Adipose tissue (tissue), 3 donors: ENCODE data around the gene PSMC3. TPM values are rescaled to one million over a fixed set of nuclear protein-coding genes. Genes with fewer than 3 reads are reported as not detected.

Experiments
- H3K27ac ChIP-seq: one replicate; pipeline ENCODE4 v1.5.1; 2013; ENCODE audit warnings: low read depth, low read length
- WGBS, 3 donors: extraction: QIAGEN DNeasy Blood & Tissue Kit; methylation state at CpG; one replicate each; pipeline ENCODE4 v1.1.7; 2013; 5-methylcytosine and 5-hydroxymethylcytosine counted together
- polyA plus RNA-seq, 3 donors: library from polyadenylated mRNA; stranded (reverse); fragments of 200-250 nt; gene quantifications; one replicate each; pipeline ENCODE4 v1.2.3, GENCODE V29; 2013
- donor health status: healthy with polysubstance abuse.
- donor health status: Bipolar disorder and iron deficiency.
- donor health status: healthy.

The PSMC3 gene
- polyA plus RNA-seq, 3 donors, result 76.2 to 157 (median 134) TPM

DNA sequence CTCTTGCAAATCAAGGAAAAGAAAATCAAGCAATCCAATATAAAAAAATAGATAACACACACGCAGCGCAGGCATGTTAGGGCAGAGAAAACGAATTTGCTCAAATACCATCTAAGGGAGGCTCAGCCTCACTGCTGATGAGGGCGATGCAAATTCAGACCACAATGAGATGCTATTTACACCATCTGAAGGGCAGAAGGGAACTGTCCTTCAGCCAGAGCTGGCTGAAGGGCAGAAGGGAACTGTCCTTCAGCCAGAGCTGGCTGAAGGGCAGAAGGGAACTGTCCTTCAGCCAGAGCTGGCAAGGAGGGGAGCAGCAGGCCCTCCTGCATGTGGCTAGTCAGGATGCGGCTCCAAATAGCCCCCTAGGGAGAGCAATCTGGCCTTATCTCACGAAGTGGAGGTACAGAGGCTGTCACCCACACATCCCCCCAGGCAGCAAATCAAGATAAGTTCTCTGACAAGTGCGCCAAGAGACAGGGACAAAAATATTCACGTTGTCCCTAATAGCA, 25.4 kb downstream of the PSMC3 start:
- 22 to 31% (median 23%) methylated on average over 8 of the region's 8 CpGs for WGBS, 3 donors
- no peak overlapping the region for H3K27ac ChIP-seq

DNA sequence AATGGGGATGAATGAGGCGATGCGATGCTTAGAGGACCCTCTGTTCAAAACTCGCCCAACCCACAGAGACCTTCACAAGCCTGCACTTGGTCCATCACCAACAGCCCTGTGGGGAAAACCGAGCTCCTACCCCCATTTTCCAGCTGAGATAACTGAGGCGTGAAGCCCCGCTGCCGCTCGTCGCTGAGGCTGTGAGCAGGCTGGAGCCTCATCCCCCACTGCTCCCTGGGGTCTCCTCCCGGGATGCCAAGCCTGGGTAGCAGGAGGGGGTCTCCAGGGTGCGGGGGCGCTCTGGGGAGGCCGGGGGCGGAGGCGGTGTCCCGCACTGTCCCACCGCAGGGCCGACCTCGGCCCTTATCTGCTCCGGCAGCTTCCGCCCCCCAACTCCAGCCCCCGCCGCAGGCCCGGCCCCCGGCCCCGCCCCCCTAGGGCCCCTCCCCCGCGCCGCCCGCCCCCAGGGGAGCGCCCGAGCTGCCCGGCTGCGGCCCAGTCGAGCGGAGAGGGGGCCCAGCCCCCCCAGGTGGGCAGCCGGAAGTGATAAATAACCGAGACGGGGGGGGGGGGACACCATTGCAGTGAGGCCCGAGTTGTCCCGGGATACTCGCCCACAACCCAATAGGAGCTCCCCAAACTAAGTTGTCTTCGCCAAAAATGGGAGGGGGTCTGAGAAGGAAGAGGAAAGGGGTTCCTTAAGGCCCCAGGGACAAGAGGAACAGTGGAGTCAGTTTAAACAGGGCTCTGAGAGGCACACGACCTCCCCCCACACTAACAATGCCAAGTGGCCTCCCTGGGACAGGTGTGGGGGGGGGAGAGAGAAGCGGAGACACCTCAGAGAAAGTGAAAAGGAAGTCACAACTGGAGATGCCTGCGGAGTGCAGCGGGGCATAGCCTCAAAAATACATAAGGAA, 26.1 kb downstream of the PSMC3 start:
- H3K27ac ChIP-seq, result no peak overlapping the region
- 6 to 8% (median 6%) methylated on average over 25 to 47 of the region's 47 CpGs for WGBS, 3 donors

DNA sequence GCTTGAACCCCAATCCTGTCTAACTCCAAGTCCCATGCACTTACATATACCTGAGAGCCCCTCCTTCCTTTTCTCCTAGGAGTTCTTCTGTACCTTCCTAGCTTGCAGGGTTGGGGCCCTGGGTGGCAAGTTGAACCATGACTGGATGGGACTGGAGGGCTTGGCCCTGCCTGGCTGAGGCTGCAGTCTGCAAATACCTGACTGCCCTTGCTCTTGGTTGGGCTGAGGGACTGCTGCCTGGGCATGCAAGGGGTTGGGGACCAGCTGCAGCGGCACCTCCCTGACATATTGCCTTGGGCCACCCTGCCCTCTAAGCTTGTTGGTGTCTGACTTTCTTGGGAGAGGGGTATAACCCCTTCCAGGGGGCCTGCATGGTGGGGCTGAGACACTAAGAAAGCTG, 27.7 kb downstream of the PSMC3 start:
- H3K27ac ChIP-seq, result no peak overlapping the region
- 90 to 100% (median 94%) methylated on average over 1 of the region's 1 CpG for WGBS, 3 donors

DNA sequence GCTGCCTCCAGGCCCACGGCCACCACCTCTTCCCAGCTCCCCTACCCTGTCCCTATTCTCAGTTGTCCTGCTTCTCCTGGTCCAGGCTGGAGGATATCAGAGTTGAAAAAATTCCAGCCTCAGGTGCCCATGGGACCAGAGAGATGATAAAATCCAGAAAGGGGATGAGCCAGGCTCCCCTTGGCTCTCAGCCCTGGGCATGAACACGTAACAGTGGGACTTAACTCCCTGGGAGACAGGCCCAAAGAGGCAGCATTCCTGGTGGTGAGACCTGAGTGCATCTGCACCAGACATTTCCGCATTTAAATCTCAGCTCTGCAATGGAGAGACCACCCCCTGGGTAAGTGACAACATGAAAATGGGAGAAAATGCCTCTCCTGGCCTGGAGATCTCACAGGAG, 28.2 kb downstream of the PSMC3 start:
- H3K27ac ChIP-seq, result no peak overlapping the region
- 82 to 94% (median 83%) methylated on average over 3 of the region's 3 CpGs for WGBS, 3 donors

DNA sequence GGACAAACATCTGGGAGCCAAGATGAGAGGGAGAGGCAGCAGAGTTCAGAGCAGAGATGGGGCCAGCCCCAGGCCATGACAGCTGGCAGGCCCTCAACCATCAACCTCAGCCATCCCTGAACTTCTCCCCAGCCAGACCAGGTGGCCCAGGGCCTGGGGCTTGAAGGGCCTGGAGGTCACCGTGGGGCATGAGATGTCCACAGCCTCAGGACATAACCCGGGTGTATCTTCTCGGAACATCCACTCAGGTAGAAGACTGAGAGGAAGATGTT, 30.3 kb downstream of the PSMC3 start:
- WGBS, 3 donors, result 80 to 93% (median 85%) methylated on average over 3 of the region's 3 CpGs
- no peak overlapping the region for H3K27ac ChIP-seq

DNA sequence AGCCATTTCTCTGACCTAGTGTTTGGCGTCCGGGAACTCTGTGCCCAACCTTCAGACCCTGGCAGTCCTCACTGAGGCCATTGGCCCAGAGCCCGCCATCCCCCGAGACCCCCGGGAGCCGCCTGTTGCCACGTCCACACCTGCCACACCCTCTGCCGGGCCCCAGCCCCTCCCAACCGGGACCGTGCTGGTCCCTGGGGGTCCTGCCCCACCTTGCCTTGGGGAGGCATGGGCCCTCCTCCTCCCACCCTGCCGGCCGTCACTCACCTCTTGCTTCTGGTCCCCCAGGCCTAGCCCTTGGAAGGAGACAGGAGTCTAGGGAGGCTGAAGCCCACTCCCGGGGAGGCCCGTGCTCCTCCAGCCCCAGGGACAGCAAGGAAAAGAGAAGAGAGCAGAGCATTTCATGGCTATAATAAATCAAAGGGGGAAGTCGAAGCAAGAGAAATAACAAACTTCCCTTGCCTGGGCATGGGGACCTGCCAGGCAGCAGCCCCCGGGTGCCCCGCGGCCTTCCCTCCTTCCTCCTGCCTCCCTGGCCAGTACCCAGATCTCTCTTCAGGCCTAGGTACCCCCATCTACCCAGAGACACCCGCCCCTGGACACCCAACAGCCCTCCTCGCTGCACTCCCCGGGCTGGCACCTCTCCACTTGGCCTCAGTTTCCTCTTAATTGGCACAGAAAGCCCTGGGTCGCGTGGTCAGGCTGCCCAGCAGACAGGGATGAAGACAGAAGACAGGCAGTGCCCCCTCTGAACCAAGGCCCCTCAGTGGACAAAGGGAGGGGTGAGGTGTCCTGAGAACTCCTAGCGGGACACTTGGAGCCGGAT, 30.8 kb downstream of the PSMC3 start:
- peak overlapping the region; percentile 83 for H3K27ac ChIP-seq
- 52 to 88% (median 55%) methylated on average over 21 to 25 of the region's 25 CpGs for WGBS, 3 donors

DNA sequence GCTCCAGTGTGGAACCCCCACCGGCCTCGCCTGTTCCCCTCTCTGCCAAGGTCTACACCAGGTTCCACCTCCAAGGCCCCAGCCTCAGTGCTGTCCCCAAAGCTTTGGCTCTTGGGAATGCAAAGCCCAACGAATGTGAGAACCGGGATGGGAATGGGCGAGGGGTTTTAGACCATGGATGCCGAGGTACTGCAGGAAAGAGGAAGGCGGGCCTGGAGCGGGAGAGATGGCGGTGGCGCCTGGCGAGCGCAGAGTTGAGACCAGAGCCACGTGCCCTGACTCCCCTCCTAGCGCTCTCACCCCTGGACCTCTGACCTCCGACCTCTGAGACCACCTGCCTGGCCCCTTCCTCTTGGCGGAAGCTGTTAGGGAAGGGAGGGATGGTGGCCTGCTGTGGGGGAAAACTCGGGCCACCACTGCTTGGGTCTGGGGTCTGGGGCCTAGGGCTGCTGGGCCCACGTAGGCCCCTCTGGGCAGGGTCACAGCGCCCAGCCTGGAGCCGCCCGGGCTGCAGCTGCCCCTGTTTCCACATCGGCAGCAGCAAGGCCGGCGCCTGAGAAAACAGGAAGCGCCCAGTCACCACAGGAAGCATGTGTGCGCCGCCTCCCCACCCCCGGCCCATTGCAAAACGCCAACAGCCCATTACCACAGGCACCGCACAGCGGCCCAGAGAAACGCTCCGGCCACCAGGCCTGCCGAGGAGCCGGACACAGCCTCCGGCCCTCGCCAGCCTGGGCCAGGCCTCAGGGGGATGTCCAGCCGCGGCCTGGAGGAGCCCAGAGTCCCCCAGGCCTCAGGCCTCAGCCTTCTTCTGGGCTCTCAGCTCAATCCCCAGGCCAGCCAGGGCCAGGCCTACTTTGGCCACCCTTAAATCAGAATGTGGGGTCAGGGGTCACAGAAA, 31.7 kb downstream of the PSMC3 start:
- 40 to 77% (median 40%) methylated on average over 39 of the region's 39 CpGs for WGBS, 3 donors
- H3K27ac ChIP-seq, result peak overlapping the region; percentile 99

DNA sequence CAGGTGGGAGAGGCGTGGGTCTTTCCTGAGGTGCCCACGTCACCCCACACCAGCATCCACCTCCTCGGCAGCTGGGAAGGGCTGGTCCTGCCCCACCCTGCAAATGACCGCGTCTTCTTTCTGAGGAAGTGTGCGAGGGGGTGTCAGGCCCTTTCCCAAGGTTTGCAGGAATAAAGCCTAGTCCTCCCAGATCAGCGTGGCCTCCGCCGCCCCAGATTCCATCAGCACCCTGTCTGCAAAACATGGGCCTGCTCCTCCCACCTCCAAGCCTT, 32.3 kb downstream of the PSMC3 start:
- H3K27ac ChIP-seq, result peak overlapping the region; percentile 99
- WGBS, 3 donors, result 51 to 83% (median 67%) methylated on average over 9 of the region's 9 CpGs

DNA sequence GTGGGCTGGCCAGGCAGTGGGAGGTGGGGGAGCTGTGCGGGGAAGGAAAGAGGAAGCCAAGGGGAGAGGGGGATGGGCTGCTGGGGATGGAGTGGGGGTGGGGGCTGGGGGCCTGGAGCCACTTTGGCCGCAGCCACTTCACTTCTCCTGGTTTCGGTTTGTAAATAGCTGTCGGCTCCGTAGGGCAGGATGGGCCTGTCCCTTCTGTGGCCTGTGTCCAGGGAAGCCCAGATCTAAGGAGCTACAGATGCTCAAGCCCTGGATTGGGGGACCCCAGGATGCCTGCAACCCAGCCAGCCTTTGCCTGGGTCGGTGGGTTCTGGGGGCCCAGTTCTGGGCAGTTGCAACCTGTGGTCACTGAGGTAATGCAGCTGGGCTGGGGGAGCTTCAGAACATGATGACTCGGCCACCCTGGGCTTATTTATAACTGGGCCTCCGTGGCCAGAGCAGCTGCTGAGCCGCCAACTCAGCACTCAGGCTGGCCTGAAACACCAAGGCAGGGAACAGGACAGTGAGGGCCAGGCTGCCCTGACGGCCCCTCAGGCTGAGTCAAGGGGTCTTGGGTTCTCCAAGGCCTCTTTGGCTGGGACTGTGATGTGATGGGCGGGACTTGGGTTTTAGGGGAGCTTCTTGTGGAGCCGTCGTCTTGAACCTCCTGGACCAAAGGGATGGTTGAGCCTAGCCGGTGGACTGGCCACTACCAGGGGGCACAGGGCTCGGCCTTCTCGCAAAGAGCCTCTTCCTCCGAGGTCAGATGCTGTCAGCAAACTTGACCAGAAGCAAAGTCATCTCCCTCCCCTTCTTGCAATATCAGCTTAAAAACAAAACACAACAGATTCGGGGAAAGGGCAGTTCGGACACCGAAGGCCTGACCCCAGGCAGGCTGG, 32.8 kb downstream of the PSMC3 start:
- 47 to 74% (median 58%) methylated on average over 19 to 20 of the region's 20 CpGs for WGBS, 3 donors

DNA sequence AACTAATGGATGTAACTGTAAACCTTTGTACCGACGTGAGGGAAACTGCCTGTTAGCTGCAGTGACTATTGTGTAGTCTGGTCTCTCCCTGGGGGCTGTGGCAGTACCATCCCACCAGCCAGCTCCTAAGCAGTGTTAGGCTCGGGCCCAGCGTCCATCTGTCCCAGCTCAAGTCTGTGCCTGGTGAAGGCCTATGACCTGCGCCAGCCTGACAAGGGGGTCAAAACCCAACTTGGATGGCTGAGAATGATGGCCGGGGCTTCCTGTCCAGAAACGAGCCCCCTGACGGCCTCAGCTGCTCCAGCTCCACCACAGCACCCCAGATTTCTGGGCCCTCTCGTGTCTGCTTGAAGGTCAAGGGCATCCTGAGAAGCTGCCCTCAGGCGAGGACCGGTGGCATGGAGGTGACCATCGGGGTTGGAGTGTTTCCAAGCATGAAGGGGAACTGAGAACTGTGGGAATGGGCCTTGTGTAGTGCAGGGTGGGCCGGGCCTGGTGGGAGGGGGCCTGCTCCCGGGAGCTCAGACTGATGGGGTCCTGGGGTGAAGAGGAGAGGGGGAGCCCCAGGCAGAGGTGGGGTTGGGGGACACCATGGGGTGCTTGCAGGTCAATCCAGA, 33.6 kb downstream of the PSMC3 start:
- H3K27ac ChIP-seq, result peak overlapping the region; percentile 40

More for the DNA sequence above, 32.8 kb downstream of the PSMC3 start:
- H3K27ac ChIP-seq, result peak overlapping the region; percentile 40

DNA sequence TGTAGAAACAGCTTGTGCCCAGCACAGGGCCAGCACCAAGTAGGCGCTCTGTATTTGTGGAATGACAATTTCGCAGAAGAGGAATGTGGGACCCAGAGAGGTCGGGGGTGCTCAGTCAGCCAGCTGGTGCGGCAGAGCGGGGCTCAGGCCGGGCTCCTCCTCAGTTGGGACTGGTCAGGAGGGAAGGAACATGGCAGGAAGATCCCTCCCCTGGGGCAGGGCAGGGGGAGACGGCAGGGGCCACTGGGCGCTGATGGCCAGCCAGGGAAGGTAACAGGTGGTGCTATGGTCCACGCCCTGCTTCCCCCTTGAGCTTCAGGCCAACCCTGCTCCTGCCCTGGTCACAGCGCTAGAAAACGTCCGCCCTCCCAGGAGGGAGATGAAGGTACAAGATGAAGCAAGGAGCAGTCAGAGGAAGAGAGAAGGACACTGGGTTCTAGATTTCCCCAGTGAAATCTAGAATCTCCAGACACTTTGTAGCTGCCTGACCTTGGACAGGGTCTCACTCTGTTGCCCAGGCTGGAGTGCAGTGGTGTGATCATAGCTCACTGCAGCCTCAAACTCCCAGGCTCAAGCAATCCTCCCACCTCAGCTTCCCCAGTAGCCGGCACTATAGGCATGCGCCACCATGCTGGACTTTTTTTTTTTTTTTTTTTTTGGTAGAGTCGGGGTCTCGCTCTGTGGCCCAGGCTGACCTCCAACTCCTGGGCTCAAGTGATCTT, 34.4 kb downstream of the PSMC3 start:
- 81 to 92% (median 84%) methylated on average over 16 of the region's 16 CpGs for WGBS, 3 donors
- H3K27ac ChIP-seq, result no peak overlapping the region

More for the DNA sequence above, 33.6 kb downstream of the PSMC3 start:
- 67 to 82% (median 68%) methylated on average over 14 of the region's 14 CpGs for WGBS, 3 donors

DNA sequence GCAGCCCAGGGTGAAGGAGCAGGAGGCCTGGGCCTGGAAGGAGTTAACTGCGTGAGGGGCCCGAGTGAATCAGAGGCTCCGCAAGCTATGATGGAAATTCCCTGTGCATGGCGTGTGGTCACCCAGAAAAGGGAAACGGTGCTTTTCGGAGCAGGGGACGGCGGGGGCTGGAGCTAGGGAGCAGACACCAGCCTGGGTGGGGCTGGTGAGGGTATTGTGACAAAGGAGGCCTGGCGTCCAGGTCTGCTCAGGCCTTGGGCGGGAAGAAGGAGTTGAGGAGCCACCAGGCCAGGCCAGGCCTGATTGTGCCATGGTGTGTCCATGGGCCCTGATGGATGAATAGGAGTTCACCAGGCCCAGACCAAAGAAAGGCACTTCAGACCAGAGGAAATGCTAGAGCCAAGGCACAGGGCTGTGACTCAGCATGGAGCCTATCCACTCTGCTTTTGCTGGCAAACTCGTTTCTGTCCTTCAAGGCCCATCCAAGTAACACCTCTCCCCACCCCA, 35.1 kb downstream of the PSMC3 start:
- 44 to 84% (median 72%) methylated on average over 11 of the region's 11 CpGs for WGBS, 3 donors
- H3K27ac ChIP-seq, result peak overlapping the region; percentile 40

DNA sequence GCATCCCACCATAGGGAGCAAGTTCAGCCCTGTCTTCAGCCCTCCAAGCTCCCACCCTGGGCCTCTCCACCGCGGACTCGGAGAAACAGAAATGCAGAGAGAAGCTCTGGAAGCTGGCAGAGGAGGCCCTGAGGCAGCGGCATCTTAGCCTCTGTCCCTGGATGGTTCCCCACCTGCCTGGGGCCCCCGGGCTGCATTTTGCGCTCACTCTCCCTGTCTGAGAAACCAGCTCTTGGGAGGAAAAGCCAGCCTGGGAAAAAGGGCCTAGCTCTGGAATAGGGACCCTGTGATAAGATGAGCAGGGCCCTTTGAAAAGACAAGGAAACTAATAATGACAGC, 35.8 kb downstream of the PSMC3 start:
- no peak overlapping the region for H3K27ac ChIP-seq
- 91 to 94% (median 93%) methylated on average over 6 of the region's 6 CpGs for WGBS, 3 donors

DNA sequence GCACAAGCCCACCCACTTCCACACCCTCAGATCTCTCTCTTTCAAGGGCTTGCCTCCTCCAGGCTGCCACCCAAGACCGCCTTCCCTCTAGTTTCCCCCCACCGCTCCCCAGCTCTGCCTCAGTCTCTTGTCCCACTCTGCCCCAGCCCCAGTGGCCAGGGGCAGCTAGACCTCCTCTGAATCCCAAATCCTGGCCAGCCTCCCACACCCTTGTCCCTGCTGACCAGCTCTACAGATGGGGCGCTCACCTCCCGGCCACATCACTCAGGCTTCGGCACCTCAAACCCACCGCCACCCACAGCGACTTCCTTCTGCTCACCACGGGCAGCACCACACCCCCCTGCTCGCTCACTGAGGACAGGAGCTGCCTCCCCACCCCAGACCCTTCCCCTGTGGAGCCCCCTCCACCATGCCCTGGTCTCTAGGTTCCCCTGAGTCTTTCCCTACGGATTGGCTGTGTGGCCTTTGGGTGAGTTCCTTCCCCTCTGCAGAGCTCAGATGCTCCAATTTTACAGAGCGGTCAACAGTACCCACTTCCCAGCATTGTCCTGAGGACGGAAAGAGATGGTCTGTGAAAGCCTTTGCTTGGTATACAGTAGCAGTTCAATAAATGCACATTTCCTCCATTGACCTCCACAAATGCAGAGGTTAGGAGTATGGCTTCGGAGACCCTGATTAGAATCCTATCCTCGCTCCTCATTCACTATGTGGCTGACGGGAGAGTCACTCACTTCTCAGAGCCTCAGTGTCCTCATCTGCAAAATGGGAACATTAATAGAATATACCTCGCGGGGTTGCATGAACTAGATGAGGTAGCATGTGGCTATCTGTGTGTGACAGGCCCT, 36.4 kb downstream of the PSMC3 start:
- WGBS, 3 donors, result 70 to 84% (median 73%) methylated on average over 17 of the region's 17 CpGs
- peak overlapping the region; percentile 76 for H3K27ac ChIP-seq

DNA sequence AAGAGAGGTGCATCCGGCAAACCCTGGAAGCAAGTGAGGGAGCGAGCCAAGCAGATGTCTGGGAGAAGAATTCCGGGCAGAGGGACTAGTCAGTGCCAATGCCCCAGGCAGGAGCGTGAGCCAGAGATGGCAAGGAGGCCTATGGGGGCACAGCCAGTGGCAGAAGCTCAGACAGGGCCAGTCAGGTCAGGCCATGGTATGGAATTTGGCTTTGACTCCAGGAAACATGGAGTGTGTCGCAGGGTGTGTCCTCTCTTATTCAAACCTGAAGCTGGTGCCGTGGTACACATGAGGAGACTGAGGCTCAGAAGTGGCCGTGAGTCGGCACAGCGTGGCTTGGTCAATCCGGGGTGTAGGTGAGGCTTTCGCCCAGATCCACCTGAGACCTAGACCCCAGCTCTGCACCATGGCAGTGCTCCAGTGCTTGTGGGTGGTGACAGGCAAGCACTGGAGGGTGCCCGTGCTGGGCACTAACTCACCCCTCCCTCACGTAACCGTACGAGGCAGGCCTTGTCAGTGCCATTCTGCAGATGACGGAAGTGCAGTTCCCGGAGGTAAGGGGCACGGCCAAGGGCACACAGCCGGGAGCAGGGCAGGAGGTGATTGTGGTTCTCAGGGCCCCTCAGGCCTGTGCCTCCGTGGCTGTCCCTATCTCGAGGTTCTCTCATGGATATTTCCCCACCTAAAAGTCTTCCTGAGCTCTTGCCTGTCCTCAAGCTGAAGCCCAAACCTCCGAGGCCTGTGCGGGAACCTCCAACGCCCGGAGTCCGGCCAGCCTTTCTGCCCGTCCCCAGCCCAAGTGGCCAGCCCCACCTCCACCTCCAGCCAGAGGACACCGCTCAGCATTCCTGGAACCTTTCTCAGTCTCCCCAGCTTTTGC, 37.3 kb downstream of the PSMC3 start:
- peak overlapping the region; percentile 76 for H3K27ac ChIP-seq
- WGBS, 3 donors, result 64 to 83% (median 74%) methylated on average over 28 of the region's 28 CpGs
